Karpas-422 (cell line): ENCODE measurements around the gene SF3B1. TPM values are rescaled to one million over a fixed set of nuclear protein-coding genes. Genes with fewer than 3 reads are reported as not detected.
"Not testable (repeated sequence)": the region's sequence is repeated elsewhere in the genome, so short reads cannot be mapped to it uniquely, and the experiment has no call there.

Experiments
- DNase-seq: peaks from one replicate; pipeline ENCODE4 v3.0.0-alpha.2; 2015
- H2AFZ ChIP-seq: fragments of 200-600 bp; sonication (generic); 2 replicates; pipeline ENCODE4 v1.6.1; 2014; ENCODE audit warnings: antibody characterized with exemption, low read length, mixed read lengths
- H3K27ac ChIP-seq: fragments of 200-600 bp; sonication (generic); 2 replicates; pipeline ENCODE4 v1.5.1; 2014; ENCODE audit warnings: mild to moderate bottlenecking, low read length, moderate library complexity
- H3K27me3 ChIP-seq: fragments of 200-600 bp; sonication (generic); 2 replicates; pipeline ENCODE4 v1.6.1; 2014; ENCODE audit warnings: low read length, mixed read lengths
- H3K36me3 ChIP-seq: fragments of 200-600 bp; sonication (generic); 2 replicates; pipeline ENCODE4 v1.6.1; 2014; ENCODE audit warnings: low read length, mixed read lengths; ENCODE audit not compliant: insufficient read depth
- H3K4me1 ChIP-seq: fragments of 200-600 bp; sonication (generic); 2 replicates; pipeline ENCODE4 v1.6.1; 2014; ENCODE audit warnings: mild to moderate bottlenecking, low read length, mixed read lengths
- H3K4me2 ChIP-seq: fragments of 200-600 bp; sonication (generic); 2 replicates; pipeline ENCODE4 v1.6.1; 2014; ENCODE audit warnings: low read length, low read depth, mild to moderate bottlenecking; ENCODE audit not compliant: poor library complexity, severe bottlenecking
- H3K4me3 ChIP-seq: fragments of 200-600 bp; sonication (generic); 2 replicates; pipeline ENCODE4 v1.5.1; 2014; ENCODE audit warnings: mild to moderate bottlenecking, antibody characterized with exemption, low read length, mixed read lengths
- H3K79me2 ChIP-seq: fragments of 200-600 bp; sonication (generic); 2 replicates; pipeline ENCODE4 v1.6.1; 2014; ENCODE audit warnings: mild to moderate bottlenecking, low read length, mixed read lengths
- H3K9ac ChIP-seq: fragments of 200-600 bp; sonication (generic); 2 replicates; pipeline ENCODE4 v1.6.0; 2014; ENCODE audit warnings: low read length
- H3K9me2 ChIP-seq: fragments of 200-600 bp; sonication (generic), shearing (Covaris generic); replicated peaks from 2 replicates; pipeline ENCODE4 v1.6.0; 2014; ENCODE audit warnings: mild to moderate bottlenecking, low read length, moderate library complexity; ENCODE audit not compliant: insufficient read depth
- H3K9me3 ChIP-seq: fragments of 300-700, 200-600 bp; sonication (generic); 2 replicates; pipeline ENCODE4 v1.6.1; 2014; ENCODE audit warnings: low read length, mixed read lengths
- H4K20me1 ChIP-seq: fragments of 200-600 bp; sonication (generic); 2 replicates; pipeline ENCODE4 v1.6.1; 2014; ENCODE audit warnings: mild to moderate bottlenecking, antibody characterized with exemption, low read length, low read depth; ENCODE audit not compliant: insufficient read depth
- total RNA-seq: library from RNA; depleted of rRNA; stranded (reverse); fragments of >200 nt; shearing (Covaris generic); gene quantifications from 2 replicates; pipeline ENCODE4 v1.2.3, GENCODE V29; 2014; ENCODE audit warnings: low replicate concordance

The SF3B1 gene
- total RNA-seq, 1 experiment from 2014 or later, result 304 TPM

- Histone ChIP-seq H3K4me1 (no peaks in the 10 kb centered on the region), H3K9me3 (no peaks in the 10 kb centered on the region), H3K79me2 (peaks cover 57% of the 10 kb centered on the region), H3K27me3 (no peaks in the 10 kb centered on the region), H3K4me2 (no peak overlapping the region), H3K27ac (no peak overlapping the region), H3K36me3 (peaks cover 23% of the 10 kb centered on the region), H3K9me2 (no peaks in the 10 kb centered on the region), H3K4me3 (no peak overlapping the region), H3K9ac (no peak overlapping the region), H4K20me1 (0 out of 2 replicates have a peak, but pooled peaks cover 4% of the 10 kb centered on the region), H2AFZ (no peak overlapping the region)
- no peak for DNase-seq
These were observed 26.2 kb upstream of the SF3B1 start for GRCh38 chr2:197461057-197461456.

- H3K4me2 ChIP-seq, result no peak overlapping the region
- DNase-seq, result no peak
- H3K4me1 ChIP-seq, result no peaks in the 10 kb centered on the region
- H3K27ac ChIP-seq, result no peak overlapping the region
- no peaks in the 10 kb centered on the region for H3K9me3 ChIP-seq
- H2AFZ ChIP-seq, result no peak overlapping the region
- no peaks in the 10 kb centered on the region for H3K9me2 ChIP-seq
- H4K20me1 ChIP-seq, result 0 out of 2 replicates have a peak, but pooled peaks cover 5% of the 10 kb centered on the region
- H3K4me3 ChIP-seq, result no peak overlapping the region
- H3K36me3 ChIP-seq, result peaks cover 21% of the 10 kb centered on the region
- H3K9ac ChIP-seq, result no peak overlapping the region
- H3K27me3 ChIP-seq, result no peaks in the 10 kb centered on the region
- H3K79me2 ChIP-seq, result peaks cover 61% of the 10 kb centered on the region
These were observed 25.8 kb upstream of the SF3B1 start for GRCh38 chr2:197460649-197461048.

- peaks cover 6% of the 10 kb centered on the region; the same call in 1 of the 2 replicates for H3K36me3 ChIP-seq
- no peaks in the 10 kb centered on the region for H3K9me3 ChIP-seq
- H4K20me1 ChIP-seq, result peaks cover 19% of the 10 kb centered on the region
- peak overlapping the region; percentile 98 for H3K4me2 ChIP-seq
- H3K9me2 ChIP-seq, result no peaks in the 10 kb centered on the region
- no peak overlapping the region for H2AFZ ChIP-seq
- H3K27me3 ChIP-seq, result no peaks in the 10 kb centered on the region
- peak overlapping the region; percentile 80; the same call in 1 of the 2 replicates for H3K4me3 ChIP-seq
- peaks cover 16% of the 10 kb centered on the region for H3K4me1 ChIP-seq
- peaks cover 63% of the 10 kb centered on the region for H3K79me2 ChIP-seq
- DNase-seq, result no peak
- H3K9ac ChIP-seq, result peak overlapping the region; percentile 88; the same call in 1 of the 2 replicates
- no peak overlapping the region for H3K27ac ChIP-seq
These were observed 20.6 kb upstream of the SF3B1 start for GRCh38 chr2:197455428-197455827.

GRCh38 chr2:197454923-197455322 is 20.1 kb upstream of the SF3B1 start:
- H3K79me2 ChIP-seq, result peaks cover 61% of the 10 kb centered on the region
- H2AFZ ChIP-seq, result no peak overlapping the region
- DNase-seq, result no peak
- no peaks in the 10 kb centered on the region for H3K27me3 ChIP-seq
- peaks cover 16% of the 10 kb centered on the region for H3K4me1 ChIP-seq
- peaks cover 6% of the 10 kb centered on the region; the same call in 1 of the 2 replicates for H3K36me3 ChIP-seq
- no peaks in the 10 kb centered on the region for H3K9me3 ChIP-seq
- peak overlapping the region; percentile 88 for H3K9ac ChIP-seq
- H3K9me2 ChIP-seq, result no peaks in the 10 kb centered on the region
- peak overlapping the region; percentile 98 for H3K4me2 ChIP-seq
- peak overlapping the region; percentile 83; the same call in 1 of the 2 replicates for H3K27ac ChIP-seq
- peak overlapping the region; percentile 80 for H3K4me3 ChIP-seq
- H4K20me1 ChIP-seq, result peaks cover 19% of the 10 kb centered on the region

- DNase-seq, result no peak
These were observed 19.1 kb upstream of the SF3B1 start for GRCh38 chr2:197453914-197454398.

GRCh38 chr2:197453123-197453913 is 18.5 kb upstream of the SF3B1 start, which contains the start of gene COQ10B:
TSS of gene COQ10B (plus strand) at chr2:197453552. CDS start at chr2:197453561, 9 bp downstream.
- H3K4me1 ChIP-seq, result peaks cover 16% of the 10 kb centered on the region
- peak within 1 kb of the TSS; percentile 88 for H3K9ac ChIP-seq
- peak within 1 kb of the TSS; percentile 98 for H3K4me2 ChIP-seq
- no peaks in the 10 kb centered on the region for H3K27me3 ChIP-seq
- H2AFZ ChIP-seq, result peak within 1 kb of the TSS; percentile 65
- peak within 1 kb of the TSS; percentile 80 for H3K4me3 ChIP-seq
- H3K9me2 ChIP-seq, result no peaks in the 10 kb centered on the region
- H3K79me2 ChIP-seq, result peaks cover 45% of the 10 kb centered on the region
- H3K9me3 ChIP-seq, result no peaks in the 10 kb centered on the region
- DNase-seq, result peak; percentile 100
- peaks cover 19% of the 10 kb centered on the region for H4K20me1 ChIP-seq
- H3K27ac ChIP-seq, result peak within 1 kb of the TSS; percentile 83
- H3K36me3 ChIP-seq, result peaks cover 6% of the 10 kb centered on the region; the same call in 1 of the 2 replicates

More at GRCh38 chr2:197453914-197454398, 19.1 kb upstream of the SF3B1 start:
- H3K27me3 ChIP-seq, result no peaks in the 10 kb centered on the region
- no peaks in the 10 kb centered on the region for H3K9me3 ChIP-seq
- H3K9ac ChIP-seq, result peak overlapping the region; percentile 88
- peaks cover 51% of the 10 kb centered on the region for H3K79me2 ChIP-seq
- peak overlapping the region; percentile 83 for H3K27ac ChIP-seq
- peak overlapping the region; percentile 80 for H3K4me3 ChIP-seq
- peak overlapping the region; percentile 98 for H3K4me2 ChIP-seq
- peaks cover 19% of the 10 kb centered on the region for H4K20me1 ChIP-seq
- H3K4me1 ChIP-seq, result peaks cover 16% of the 10 kb centered on the region
- H2AFZ ChIP-seq, result peak overlapping the region; percentile 45; the same call in 1 of the 2 replicates
- no peaks in the 10 kb centered on the region for H3K9me2 ChIP-seq
- H3K36me3 ChIP-seq, result peaks cover 6% of the 10 kb centered on the region; the same call in 1 of the 2 replicates

- peak overlapping the region; percentile 75 for H3K9ac ChIP-seq
- H3K27me3 ChIP-seq, result no peaks in the 10 kb centered on the region
- peak overlapping the region; percentile 65 for H2AFZ ChIP-seq
- H3K4me3 ChIP-seq, result peak overlapping the region; percentile 80
- peaks cover 39% of the 10 kb centered on the region for H3K79me2 ChIP-seq
- peak overlapping the region; percentile 73 for H3K4me2 ChIP-seq
- H3K27ac ChIP-seq, result peak overlapping the region; percentile 38
- peaks cover 16% of the 10 kb centered on the region for H3K4me1 ChIP-seq
- DNase-seq, result no peak
- no peaks in the 10 kb centered on the region for H3K9me3 ChIP-seq
- H3K36me3 ChIP-seq, result peaks cover 6% of the 10 kb centered on the region; the same call in 1 of the 2 replicates
- H3K9me2 ChIP-seq, result no peaks in the 10 kb centered on the region
- peaks cover 19% of the 10 kb centered on the region for H4K20me1 ChIP-seq
These were observed 17.9 kb upstream of the SF3B1 start for GRCh38 chr2:197452754-197453122.

- H3K27ac ChIP-seq, H3K36me3 ChIP-seq, H3K9ac ChIP-seq, H3K4me2 ChIP-seq, H3K4me3 ChIP-seq, H3K27me3 ChIP-seq, H3K9me2 ChIP-seq, H3K9me3 ChIP-seq: not testable (repeated sequence)
- DNase-seq, result peak; percentile 51
- peaks cover 15% of the 10 kb centered on the region for H4K20me1 ChIP-seq
- H3K79me2 ChIP-seq, result peaks cover 24% of the 10 kb centered on the region
- peaks cover 16% of the 10 kb centered on the region for H3K4me1 ChIP-seq
- peak overlapping the region; percentile 77; the same call in 1 of the 2 replicates for H2AFZ ChIP-seq
These were observed 16.1 kb upstream of the SF3B1 start for GRCh38 chr2:197450935-197451358.
